Measurements from ENCODE around the gene MATN1.

DNA sequence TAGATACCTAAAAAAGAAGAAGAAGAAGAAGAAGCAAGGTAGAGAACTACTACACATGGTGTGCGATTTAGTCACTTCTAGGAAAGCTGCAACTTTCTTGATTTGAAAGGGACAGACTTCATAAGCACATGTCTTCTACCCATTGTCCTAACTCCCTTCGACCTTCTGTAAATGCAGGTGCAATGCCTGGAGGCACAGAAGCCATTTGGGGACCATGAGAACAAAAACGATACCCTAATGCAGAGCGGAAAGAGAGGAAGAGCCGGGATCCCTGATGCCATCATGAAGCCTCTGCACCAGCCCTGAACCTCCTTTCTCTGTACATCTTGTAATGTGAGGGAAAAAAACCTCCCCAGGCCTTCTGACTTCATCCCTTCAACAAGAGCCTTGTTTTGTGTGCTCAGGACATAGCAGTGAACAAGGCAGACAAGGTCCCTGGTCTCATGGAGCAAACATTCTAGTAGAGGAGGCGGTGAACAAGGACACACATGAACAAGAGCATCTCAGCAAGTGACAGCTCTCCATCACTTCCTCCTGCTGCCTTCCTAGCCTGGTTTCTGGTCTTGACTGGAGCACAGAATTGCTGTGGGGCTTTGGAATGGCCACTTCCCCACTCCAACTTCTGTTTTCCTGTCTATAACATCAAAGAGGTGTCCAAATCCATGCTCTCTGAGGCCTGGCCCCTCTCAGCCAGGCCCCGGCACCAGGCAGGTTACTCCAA, 39.7 kb upstream of the MATN1 start:
- TF ChIP-seq, protein P1, sequence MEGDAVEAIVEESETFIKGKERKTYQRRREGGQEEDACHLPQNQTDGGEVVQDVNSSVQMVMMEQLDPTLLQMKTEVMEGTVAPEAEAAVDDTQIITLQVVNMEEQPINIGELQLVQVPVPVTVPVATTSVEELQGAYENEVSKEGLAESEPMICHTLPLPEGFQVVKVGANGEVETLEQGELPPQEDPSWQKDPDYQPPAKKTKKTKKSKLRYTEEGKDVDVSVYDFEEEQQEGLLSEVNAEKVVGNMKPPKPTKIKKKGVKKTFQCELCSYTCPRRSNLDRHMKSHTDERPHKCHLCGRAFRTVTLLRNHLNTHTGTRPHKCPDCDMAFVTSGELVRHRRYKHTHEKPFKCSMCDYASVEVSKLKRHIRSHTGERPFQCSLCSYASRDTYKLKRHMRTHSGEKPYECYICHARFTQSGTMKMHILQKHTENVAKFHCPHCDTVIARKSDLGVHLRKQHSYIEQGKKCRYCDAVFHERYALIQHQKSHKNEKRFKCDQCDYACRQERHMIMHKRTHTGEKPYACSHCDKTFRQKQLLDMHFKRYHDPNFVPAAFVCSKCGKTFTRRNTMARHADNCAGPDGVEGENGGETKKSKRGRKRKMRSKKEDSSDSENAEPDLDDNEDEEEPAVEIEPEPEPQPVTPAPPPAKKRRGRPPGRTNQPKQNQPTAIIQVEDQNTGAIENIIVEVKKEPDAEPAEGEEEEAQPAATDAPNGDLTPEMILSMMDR (IDR thresholded peaks at IDR 0.05; ENCODE audit: insufficient read depth, low read length), result no peak
- TF ChIP-seq, protein P2, sequence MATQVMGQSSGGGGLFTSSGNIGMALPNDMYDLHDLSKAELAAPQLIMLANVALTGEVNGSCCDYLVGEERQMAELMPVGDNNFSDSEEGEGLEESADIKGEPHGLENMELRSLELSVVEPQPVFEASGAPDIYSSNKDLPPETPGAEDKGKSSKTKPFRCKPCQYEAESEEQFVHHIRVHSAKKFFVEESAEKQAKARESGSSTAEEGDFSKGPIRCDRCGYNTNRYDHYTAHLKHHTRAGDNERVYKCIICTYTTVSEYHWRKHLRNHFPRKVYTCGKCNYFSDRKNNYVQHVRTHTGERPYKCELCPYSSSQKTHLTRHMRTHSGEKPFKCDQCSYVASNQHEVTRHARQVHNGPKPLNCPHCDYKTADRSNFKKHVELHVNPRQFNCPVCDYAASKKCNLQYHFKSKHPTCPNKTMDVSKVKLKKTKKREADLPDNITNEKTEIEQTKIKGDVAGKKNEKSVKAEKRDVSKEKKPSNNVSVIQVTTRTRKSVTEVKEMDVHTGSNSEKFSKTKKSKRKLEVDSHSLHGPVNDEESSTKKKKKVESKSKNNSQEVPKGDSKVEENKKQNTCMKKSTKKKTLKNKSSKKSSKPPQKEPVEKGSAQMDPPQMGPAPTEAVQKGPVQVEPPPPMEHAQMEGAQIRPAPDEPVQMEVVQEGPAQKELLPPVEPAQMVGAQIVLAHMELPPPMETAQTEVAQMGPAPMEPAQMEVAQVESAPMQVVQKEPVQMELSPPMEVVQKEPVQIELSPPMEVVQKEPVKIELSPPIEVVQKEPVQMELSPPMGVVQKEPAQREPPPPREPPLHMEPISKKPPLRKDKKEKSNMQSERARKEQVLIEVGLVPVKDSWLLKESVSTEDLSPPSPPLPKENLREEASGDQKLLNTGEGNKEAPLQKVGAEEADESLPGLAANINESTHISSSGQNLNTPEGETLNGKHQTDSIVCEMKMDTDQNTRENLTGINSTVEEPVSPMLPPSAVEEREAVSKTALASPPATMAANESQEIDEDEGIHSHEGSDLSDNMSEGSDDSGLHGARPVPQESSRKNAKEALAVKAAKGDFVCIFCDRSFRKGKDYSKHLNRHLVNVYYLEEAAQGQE (IDR thresholded peaks at IDR 0.05; ENCODE audit: insufficient replicate concordance, low read depth), result no peak
- no peak for TF ChIP-seq POLR2AphosphoS5 (IDR thresholded peaks at IDR 0.05; ENCODE audit: low read depth)
